Upper lobe of left lung (tissue), 4 donors: ENCODE results near the gene MRPL37.

Source experiments
- CTCF ChIP-seq, 6 experiments: fragments of 450-650 bp in 4 of 6; fragments of 200-600 bp in 2 of 6; sonication (generic) in 2 of 6; IDR thresholded peaks; one replicate each; pipeline ENCODE4 v1.5.1; 2016 to 2019; ENCODE audit warnings: antibody characterized with exemption in 6 of 6
- POLR2A ChIP-seq, 4 donors: fragments of 450-650 bp; IDR thresholded peaks; one replicate each; pipeline ENCODE4 v1.5.1; 2016 to 2017; ENCODE audit warnings: antibody characterized with exemption in 4 of 4, mild to moderate bottlenecking in 2 of 4

GRCh38 chr1:54256522-54257345, 56.8 kb downstream of the MRPL37 start:
- TF ChIP-seq CTCF (IDR thresholded peaks at IDR 0.05) (no peak), POLR2A (IDR thresholded peaks at IDR 0.05) (no peak)
